Measurements from ENCODE around the gene ESAM.

DNA sequence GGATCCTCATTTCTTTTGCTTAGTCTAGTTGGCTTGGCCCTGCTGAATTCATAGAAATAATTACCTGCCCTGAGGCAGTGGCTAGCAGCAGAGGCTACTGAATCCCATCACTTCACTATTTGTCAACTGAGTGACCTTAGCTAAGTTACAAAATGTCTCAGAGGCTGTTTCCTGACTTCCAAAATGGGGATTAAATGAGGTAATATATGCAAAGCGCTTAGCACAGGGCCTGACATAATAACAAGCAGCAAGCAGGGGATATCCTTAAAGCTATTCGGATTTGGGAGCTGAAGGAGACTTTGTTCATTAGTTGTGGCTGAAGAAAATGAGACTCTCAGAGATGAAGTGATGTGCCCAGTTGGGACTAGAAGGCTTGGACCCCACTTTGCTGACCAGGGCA is 19.5 kb downstream of the ESAM start:
- TF ChIP-seq HOXA7 (CRISPR knock-in tag; IDR thresholded peaks at IDR 0.05; ENCODE audit: borderline replicate concordance) (no peak), ZNF350 (tag by site-specific recombination; IDR thresholded peaks at IDR 0.05) (no peak)
